Measurements from ENCODE around the gene CDS2. TPM values are rescaled to one million over a fixed set of nuclear protein-coding genes. Genes with fewer than 3 reads are reported as not detected.
A peak's percentile ranks its signal among the peaks of the same experiment; 100 is the strongest.

The CDS2 gene
- total RNA-seq, 1 experiment from 2014 or later: 49.1 TPM

- TF ChIP-seq PRDM15 (CRISPR knock-in tag; IDR thresholded peaks at IDR 0.05): no peak
Observed at GRCh38 chr20:5090191-5090590, 36.6 kb upstream of the CDS2 start (continued).

- Mint-ChIP-seq H3K27ac (peak overlapping the region; percentile 61; the same call in 1 of the 2 replicates), H3K9me3 (no peaks in the 10 kb centered on the region), H3K4me1 (0 out of 2 replicates have a peak, but pooled peaks cover 3% of the 10 kb centered on the region), H3K4me3 (no peak overlapping the region), H3K27me3 (ENCODE audit: low read depth) (no peaks in the 10 kb centered on the region), H3K36me3 (peaks cover 7% of the 10 kb centered on the region)
- ATAC-seq (no peak), DNase-seq (ENCODE audit: low spot score) (no peak)
- POLR2A ChIA-PET: interaction anchor here (0.6 kb wide), 1 partner anchor 66 kb away, joined by 4 read pairs; no protein-coding TSS in a partner anchor
- CTCF ChIA-PET: interaction anchor here (1.1 kb wide), 1 partner anchor 9 kb away, joined by 3 read pairs; no protein-coding TSS in a partner anchor
- TF ChIP-seq ZNF512 (CRISPR knock-in tag; IDR thresholded peaks at IDR 0.05; ENCODE audit: borderline replicate concordance) (no peak), IRF2 (CRISPR knock-in tag; IDR thresholded peaks at IDR 0.05; ENCODE audit: borderline replicate concordance, low read depth) (no peak), CREB1 (CRISPR knock-in tag; IDR thresholded peaks at IDR 0.05) (no peak), IRF1 (CRISPR knock-in tag; IDR thresholded peaks at IDR 0.05) (no peak), HMGA2 (CRISPR knock-in tag; IDR thresholded peaks at IDR 0.05) (no peak), ELF4 (CRISPR knock-in tag; IDR thresholded peaks at IDR 0.05; ENCODE audit: low read depth) (no peak), SP1 (CRISPR knock-in tag; conservative IDR thresholded peaks at IDR 0.05) (no peak), OVOL2 (CRISPR knock-in tag; IDR thresholded peaks at IDR 0.05; ENCODE audit: borderline replicate concordance) (no peak), CREM (CRISPR knock-in tag; IDR thresholded peaks at IDR 0.05) (no peak), MXD4 (CRISPR knock-in tag; IDR thresholded peaks at IDR 0.05; ENCODE audit: borderline replicate concordance) (no peak), ZNF425 (CRISPR knock-in tag; conservative IDR thresholded peaks at IDR 0.05) (no peak), PREB (CRISPR knock-in tag; IDR thresholded peaks at IDR 0.05; ENCODE audit: borderline replicate concordance) (no peak), ZNF219 (CRISPR knock-in tag; IDR thresholded peaks at IDR 0.05; ENCODE audit: borderline replicate concordance) (no peak), ESRRA (CRISPR knock-in tag; IDR thresholded peaks at IDR 0.05; ENCODE audit: borderline replicate concordance) (no peak), ZNF532 (CRISPR knock-in tag; IDR thresholded peaks at IDR 0.05; ENCODE audit: borderline replicate concordance) (no peak)
Observed at GRCh38 chr20:5091902-5092301, 34.9 kb upstream of the CDS2 start.
